ENCODE results near the gene CCR9.

DNA sequence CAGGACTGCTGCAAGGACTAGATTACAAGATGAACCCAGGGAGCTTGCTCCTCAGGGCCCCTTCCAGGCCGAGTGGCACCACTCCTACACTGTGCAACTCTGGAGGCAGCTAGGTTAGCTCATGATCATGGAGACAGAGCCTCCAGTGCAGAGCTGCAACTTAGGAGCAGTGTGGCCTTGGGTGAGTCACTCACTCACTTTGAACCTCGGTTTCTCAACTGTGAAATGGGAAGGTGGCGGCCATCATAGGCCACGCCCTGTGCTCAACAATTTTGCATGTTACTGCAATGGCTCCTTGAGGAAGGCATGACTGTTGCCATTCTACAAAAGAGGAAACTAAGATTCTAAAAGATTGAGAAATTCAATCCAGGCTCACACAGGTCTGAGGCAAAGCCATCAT, 45.8 kb downstream of the CCR9 start:
- TF ChIP-seq EZH2phosphoT487 (IDR thresholded peaks at IDR 0.05; ENCODE audit: insufficient read depth, low read depth) (no peak), EZH2 (IDR thresholded peaks at IDR 0.05; ENCODE audit: insufficient read depth, poor library complexity, severe bottlenecking) (no peak)

Data from GM23248 (cell line).